Panc1 (cell line): ENCODE results near the gene ENHO.

Source experiments
- CTCF ChIP-seq: fragments of 450-650 bp; IDR thresholded peaks from 2 replicates; pipeline ENCODE4 v1.5.1; 2017; ENCODE audit warnings: mild to moderate bottlenecking
- POLR2AphosphoS5 ChIP-seq: IDR thresholded peaks from 2 replicates; pipeline ENCODE4 v1.6.1; 2012; ENCODE audit warnings: mild to moderate bottlenecking, low read depth, low read length, moderate library complexity
- REST ChIP-seq, 2 experiments: IDR thresholded peaks; 2 replicates each; pipeline ENCODE4 v1.6.1; 2011 to 2012; ENCODE audit warnings: low read depth in 2 of 2, control low read depth in 1 of 2, low read length in 1 of 2, mild to moderate bottlenecking in 1 of 2, moderate library complexity in 1 of 2; ENCODE audit not compliant: insufficient read depth in 1 of 2
- SIN3A ChIP-seq: IDR thresholded peaks from 2 replicates; pipeline ENCODE4 v1.6.1; 2012; ENCODE audit warnings: low read depth, mild to moderate bottlenecking, low read length, moderate library complexity, borderline replicate concordance; ENCODE audit not compliant: insufficient read depth

GRCh38 chr9:34517185-34517584 is 5.6 kb downstream of the ENHO start:
- no peak for TF ChIP-seq CTCF
- TF ChIP-seq REST (IDR thresholded peaks at IDR 0.05; ENCODE audit: insufficient read depth in 1 of 2, low read depth in 2 of 2, low read length in 1 of 2), result no peak
- no peak for TF ChIP-seq POLR2AphosphoS5
- TF ChIP-seq SIN3A, result no peak
